NCI-H187 (cell line): ENCODE measurements around the gene HLA-F.

Experiments
- DNase-seq, 2 experiments: peaks; one replicate each; lab custom pipeline; 2025; lab: John Stamatoyannopoulos, UW

HLA-F gene

GRCh38 chr6:29724937-29725869, 2.0 kb downstream of the HLA-F start:
- DNase-seq, result no peak

DNA sequence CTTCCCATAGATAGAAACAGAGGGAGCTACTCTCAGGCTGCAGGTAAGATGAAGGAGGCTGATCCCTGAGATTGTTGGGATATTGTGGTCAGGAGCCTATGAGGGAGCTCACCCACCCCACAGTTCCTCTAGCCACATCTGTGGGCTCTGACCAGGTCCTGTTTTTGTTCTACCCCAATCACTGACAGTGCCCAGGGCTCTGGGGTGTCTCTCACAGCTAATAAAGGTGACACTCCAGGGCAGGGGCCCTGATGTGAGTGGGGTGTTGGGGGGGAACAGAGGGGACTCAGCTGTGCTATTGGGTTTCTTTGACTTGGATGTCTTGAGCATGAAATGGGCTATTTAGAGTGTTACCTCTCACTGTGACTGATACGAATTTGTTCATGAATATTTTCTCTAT, 2.8 kb downstream of the HLA-F start:
- no peak for DNase-seq

DNA sequence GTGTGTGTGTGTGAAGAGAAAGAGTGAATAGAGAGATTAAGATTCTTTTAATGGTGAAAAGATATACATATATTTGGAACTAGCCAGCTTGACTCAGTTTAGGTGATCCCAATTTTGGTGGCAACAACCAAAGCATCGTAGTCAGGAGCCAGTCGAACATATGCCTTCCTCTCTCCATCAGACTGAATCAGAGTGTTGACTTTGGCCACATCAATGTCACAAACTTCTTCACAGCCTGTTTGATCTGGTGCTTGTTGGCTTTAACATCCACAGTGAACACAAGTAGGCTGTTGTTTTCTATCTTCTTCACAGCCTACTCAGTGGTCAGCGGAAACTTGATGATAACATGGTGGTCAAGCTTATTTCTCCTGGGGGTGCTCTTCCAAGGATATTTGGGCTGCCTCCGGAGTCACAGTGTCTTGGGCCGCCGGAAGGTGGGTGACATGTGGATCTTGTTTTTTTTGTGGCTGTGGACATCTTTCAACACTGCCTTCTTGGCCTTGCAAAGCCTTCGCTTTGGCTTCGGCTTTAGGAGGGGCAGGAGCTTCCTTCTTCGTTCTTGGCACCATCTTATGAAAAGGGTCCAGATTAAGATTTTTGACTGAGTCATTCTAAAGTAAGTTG, 3.4 kb downstream of the HLA-F start:
- DNase-seq, result no peak

- no peak for DNase-seq
Observed at GRCh38 chr6:29727637-29728036, 4.4 kb downstream of the HLA-F start.

GRCh38 chr6:29728173-29728874, 5.1 kb downstream of the HLA-F start:
- no peak for DNase-seq

DNA sequence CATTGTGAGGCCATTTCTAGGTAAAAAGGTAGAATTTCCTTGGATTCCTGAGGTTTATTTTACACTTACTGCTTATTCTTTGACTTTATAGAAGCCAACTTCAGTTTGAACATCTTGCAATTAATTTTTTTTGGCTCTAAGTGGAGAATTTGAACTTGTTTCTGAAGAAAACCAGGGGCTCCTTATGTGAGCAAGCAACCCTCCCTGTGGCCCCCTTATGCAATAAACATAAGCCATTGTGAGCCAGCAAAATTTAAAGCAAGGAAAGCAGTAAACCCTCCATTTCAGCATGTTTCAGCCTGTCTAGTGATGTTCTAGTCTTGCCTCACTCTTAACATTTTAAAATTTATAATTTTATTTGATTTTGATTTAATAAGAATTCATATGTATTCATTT, 5.6 kb downstream of the HLA-F start:
- DNase-seq, result no peak

DNA sequence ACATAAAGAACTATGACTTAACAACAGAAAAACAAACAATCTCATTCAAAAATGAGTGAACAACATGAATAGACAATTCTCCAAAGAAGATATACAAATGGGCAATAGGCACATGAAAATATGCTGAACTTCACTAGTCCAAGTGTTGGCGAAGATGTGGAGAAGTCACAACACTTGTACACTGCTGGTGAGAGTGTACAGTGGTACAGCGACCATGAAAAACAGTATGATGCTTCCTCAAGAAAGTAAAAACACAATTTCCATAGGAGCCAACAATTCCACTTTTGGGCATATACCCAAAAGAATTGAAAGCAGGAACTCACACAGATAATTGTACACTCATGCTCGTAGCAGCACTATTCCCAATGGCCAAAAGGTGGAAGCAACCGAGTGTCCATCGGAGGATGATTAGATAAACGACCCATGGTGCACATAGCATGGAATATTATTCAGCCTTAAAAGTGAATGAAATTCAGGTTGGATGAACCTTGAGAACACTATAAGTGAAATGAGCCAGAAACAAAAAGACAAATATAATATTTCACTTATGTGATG, 6.6 kb downstream of the HLA-F start:
- DNase-seq, result no peak

GRCh38 chr6:29730575-29731126, 7.4 kb downstream of the HLA-F start:
- DNase-seq, result no peak

- DNase-seq, result no peak
Observed at GRCh38 chr6:29731281-29731680, 8.0 kb downstream of the HLA-F start.

- DNase-seq, result no peak
Observed at GRCh38 chr6:29733057-29733456, 9.8 kb downstream of the HLA-F start.

DNA sequence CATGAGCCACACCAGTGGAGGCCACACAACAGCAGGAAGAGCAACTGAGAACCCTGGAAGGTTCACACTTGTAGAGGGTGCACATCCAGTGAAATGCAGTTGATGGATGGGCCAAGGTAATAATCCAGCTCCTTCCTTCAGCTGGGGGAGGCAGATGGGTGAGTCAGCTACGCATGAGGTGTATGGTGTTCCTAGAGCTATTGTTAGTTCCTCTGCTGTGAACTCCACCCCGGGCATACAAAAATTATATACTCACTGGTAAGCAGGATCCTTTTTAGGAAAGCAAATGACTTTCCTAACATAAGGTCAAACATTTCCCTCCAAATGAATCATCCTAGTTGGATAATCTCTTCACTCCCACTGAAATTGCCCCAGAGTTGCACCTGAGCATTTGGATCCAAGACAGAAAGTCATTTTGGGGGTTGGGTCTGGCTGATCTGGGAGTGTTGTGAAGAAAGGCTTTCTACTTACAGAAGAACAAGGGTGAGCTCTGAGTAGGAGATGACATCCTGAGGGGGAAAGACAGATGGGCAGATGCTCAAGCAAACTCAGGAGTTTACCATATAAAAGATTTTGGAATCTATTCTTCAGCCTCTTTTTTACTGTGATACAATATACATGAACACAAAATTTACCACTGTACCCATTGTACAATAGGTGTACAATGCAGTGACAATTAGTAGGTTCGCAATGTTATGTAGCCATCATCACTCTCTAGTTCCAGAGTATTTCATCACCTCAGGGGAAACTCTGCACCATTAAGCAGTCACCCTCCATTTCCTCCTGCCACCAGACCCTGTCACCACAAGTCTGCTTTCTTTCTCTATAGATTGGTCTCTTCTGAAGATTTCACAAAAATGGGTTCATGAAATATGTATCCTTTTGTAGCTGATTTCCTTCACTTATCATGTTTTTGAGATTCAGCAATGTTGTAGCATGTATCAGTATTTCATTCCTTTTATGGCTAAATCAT, 11.1 kb downstream of the HLA-F start:
- no peak for DNase-seq

DNA sequence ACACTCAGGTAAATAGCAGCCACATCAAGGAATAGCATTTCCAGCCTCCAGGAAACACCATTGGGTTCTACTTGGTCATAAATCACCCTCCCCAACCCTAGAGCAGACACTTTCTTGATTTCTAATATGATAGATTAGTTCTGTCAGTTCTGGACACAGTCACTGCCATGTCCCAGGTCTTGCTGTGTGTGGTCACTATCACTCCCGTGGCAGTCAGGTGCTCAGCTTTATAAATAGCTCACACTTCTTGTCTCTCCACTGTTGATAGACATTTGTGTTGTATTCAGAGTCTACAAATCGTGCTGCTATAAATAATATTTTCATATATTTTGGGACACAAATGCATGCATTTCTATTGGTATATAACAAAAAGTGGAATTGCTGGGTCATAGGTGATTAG, 13.3 kb downstream of the HLA-F start:
- no peak for DNase-seq

DNA sequence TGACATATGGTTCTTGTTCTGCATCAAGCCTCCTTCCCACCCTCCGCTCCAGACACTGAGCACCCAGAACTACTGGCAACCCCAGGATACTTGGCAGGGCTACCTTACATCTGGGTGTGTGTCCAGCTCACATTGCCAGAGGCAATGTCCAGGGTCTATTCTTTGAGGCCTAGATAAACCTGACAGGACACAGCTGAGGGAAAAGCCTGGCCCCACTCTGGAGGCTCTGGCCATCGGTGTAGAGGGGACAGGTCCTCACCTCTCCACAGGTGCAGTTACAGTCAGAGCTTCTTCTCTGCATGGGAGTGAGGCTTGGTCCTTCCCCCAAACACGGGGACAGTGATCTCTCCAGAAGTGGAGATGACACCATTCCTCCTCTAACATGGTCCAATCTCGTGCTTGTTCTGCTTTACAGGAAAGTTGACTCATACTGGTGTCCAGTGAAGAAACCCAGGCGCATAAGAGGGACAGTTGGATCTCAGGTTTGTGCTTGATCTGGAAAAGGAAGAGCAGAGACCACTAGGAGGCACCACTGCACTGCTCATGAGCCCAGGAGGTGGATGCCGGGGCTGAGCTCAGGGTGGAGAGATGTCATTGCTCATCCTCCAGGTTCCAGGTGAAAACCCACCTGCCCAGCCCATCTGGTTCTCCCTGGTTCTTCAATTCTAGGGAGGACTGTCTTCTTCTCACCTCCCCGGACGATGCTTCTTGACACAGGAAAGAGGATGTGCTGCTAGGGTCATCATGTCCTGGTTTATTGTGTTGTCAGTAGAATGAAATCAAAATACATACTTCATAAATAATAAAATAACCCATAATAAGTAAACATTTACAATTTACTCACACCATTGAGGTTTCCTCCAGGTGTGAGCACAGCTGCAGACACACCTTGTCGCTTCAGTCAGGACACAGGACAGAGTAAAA, 14.7 kb downstream of the HLA-F start:
- DNase-seq, result no peak

DNA sequence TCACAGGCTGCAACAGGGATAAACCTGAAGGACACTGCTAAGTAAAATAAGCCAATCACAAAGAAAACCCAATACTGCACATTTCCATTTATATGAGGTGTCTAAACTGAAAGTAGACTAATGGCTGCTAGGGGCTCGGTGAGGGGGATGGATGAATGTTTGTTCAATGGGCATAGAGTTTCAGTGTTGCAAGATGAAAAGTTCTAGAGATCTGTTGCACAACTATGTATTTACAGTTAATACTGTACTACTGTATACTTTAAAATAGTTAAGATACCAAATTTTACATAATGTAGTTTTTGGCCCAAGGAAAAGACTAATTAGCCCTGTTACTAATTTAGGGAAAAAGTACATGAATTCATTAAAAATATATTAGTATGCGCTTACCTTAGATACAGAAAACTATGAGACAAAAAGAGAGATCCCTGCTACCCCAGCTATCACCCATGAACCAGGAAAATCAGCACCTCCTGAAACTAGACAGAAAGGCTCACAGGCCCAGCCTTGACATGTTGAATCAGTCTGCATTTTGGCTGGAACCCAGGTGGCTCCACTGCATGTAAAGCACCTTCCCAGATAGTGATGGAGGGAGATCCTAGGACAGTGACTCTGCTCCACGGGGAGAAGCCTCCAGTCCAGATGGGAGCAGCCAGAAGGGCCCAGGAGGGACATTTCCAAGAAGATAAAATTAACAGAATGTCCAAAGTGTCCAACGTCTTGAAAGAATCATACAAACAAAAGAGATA, 16.1 kb downstream of the HLA-F start:
- no peak for DNase-seq

DNA sequence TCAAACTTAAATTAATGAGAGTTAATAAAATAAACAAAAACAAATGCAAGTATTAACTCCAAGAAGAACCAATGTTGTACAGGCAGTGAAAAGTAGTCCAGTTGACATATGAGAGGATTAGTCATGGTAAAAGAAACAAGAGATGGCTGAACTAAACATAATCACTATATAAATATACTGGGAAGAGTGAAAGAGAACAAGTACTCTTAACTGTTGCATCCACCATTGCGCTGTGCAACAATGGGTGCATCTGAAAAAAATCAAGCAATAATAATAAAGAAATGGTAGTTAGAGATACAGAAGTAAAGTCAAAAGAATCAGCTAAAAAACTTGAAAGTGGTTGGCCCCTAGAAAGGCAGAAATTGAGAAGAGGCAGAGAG, 16.6 kb downstream of the HLA-F start:
- no peak for DNase-seq

GRCh38 chr6:29741592-29741991, 18.4 kb downstream of the HLA-F start:
- no peak for DNase-seq

DNA sequence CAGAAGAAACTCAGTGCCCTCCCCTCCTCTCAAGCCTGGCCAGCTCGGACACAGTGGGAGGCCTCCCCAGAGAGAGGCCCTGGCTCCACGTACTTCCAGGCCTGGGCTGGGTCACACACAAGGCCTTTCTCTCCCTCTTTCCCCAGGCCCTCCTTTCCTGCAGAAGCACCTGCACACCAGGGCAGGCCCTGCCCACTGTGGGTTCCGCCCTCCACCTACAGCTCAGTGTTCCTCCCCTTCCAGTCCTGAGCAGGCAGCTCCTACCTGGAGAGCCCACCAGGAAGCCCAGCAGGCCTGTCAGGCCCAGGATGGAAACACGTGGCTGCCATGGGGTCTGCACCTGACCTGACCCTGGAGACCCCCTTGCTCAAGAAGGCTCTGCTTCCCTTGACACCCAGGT, 18.9 kb downstream of the HLA-F start:
- no peak for DNase-seq

DNA sequence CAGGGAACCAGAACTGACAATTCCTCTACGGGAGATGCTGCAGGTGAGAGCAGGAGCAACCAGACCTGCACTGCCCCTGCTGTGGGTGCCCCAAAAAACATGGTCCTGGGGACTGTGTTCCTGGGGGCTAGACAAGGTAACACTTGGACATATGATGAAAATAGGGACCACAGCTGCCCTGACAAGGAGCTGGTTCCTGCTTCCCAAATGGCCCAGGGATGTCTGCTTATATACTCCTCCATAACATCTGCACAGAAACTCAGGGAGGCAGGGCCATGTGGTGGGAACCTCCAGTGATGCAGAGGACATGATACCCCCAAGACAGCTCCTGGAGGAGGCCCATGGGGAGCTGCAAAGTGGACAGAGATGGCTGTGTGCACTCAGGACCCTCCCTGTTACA, 19.8 kb downstream of the HLA-F start:
- DNase-seq, result no peak

DNA sequence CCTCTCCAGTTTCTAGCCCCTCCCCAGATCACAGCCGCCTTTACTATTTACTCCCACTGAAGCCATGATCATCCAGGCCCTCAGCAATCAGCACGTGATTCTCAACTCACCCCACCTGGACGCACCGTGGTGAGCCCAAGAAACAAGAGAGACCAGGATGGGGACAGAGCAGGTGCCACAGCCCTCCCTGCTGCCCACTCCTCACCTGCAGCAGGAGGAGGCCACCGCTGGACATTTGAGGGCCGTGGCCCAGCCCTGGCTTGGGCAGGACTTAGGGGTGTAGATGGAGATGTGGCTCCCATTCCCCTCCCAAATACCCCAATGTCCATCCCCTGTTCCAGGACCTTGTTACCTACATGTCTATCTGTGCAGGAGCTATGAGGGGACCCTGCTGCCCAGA, 20.3 kb downstream of the HLA-F start:
- DNase-seq, result no peak
